GM04503 (cell line): Measurements from ENCODE around the gene SLC51B.
"Not testable (repeated sequence)": the region's sequence is repeated elsewhere in the genome, so short reads cannot be mapped to it uniquely, and the experiment has no call there.

Experiments
- DNase-seq: peaks from one replicate; pipeline ENCODE4 v3.0.0-alpha.2; 2012; ENCODE audit warnings: low read depth

Gene SLC51B

DNA sequence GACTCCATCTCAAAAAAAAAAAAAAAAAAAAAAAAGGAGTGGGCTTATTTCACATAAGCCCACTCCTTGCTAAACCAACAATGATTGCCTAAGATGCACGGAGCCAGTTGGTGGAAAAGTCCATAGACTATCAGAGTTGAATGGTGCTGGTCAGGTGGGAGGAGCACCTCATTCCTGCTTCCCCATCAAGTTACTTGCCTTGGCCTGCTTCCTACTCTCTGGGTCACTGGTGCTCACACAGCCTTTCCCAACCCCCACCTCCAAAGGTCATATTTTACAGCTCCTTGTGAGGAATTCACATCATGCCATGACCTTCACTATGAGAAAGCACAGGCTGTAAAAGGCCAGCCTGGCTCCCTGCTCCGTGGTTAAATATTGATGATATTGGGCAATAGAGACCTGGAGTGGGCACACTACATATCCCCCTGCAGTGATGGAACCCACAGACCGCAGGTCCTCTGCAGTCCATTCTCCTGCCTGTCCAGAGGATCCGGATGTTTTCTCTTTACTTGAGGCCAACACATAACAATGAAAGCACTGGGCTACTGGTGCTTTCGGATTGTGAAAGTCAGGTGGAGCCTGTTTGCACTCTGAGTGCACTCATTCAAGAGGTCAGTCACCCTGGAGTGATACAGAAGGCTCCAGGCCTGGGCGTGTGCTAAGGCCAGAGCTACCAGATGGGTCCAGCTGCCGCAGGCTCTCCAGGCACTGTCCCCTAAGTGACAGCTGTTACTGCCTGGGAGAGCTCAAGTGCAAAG is at the start of gene SLC51B:
Gene SLC51B, plus strand, starts transcription at position 664 of the 758 bp plus-strand sequence. CDS start 4,618 bp downstream, outside the sequence.
- DNase-seq: no peak

DNA sequence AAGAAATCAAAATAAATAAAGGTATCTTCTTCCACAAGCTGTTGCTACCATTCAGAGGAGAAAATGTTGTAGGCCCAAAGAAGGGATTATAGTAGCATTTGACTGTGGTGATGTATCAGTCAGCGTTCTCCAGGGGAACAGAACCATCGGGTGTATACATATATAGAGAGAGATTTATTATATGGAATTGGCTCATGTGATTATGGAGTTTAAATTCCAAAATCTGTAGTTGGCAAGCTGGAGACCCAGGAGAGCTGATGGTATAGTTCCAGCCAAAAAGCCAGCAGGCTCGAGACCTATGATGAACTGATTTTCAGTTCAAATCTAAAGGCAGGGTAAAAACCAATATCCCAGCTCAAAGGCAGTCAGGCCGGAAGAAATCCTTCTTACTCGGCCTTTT is 48.1 kb upstream of the SLC51B start:
- no peak for DNase-seq

DNA sequence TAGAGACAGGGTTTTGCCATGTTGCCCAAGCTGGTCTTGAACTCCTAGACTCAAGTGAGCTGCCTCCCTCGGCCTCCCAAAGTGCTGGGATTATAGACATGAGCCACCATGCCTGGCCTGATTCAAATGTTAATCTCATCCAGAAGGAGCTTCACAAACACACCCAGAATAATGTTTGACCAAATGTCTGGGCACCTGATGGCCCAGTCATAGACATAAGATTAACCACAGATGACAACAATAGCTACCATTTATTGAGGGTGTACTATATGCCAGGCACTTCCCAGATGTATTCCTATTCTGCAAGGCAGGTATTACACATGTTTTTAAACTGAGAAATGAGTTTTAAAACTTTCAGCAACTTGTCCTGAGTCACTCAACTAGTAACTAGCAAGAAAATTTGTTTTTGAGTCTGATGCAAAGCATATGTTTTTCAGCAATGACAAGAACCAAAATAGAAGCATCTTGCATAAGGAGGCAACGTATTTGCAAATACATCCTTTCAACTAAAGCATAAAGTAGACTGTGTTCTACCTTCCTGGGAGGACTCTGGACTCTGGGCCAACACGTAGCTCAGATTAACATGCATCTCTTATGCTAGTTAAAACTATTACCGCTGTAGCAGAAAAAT is 47.3 kb upstream of the SLC51B start:
- DNase-seq: peak; percentile 19

DNA sequence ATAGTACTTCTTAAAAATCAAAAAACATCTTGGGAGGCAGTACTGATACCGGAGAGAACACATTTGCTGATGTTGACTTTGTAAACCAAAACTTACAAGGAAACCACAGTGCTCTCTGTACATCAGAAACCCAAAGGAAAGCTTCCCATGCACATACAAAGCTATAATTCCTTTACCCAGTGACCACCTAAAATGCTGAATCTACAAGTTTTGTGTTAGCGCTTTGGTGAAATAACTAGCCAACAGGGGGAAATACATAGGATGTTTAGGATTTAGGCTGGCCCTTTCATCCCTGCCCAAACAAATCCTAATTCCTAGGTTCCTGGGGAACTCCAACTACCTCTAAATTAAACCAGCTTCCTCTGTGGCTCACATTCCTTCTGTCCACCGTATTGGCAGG is 40.2 kb upstream of the SLC51B start:
- no peak for DNase-seq

DNA sequence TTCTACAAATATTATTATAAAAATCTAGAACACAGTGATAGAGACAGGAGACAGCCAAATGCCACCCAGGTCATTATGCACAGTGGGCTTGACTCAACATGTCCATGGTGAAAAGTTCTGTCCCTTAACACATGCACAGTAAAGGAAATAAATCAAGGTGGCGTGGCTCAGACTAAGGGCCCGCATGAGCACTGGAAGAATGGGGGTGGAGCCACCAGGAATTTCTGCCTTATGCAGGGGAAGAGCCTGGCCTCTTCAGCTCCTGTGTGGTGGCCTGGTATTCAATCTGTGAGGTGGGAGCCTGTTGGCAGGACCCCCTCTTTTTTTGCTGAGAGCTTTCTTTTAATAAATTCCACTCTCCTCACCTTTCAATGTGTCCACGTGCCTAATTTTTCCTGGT is 38.3 kb upstream of the SLC51B start:
- DNase-seq: no peak

DNA sequence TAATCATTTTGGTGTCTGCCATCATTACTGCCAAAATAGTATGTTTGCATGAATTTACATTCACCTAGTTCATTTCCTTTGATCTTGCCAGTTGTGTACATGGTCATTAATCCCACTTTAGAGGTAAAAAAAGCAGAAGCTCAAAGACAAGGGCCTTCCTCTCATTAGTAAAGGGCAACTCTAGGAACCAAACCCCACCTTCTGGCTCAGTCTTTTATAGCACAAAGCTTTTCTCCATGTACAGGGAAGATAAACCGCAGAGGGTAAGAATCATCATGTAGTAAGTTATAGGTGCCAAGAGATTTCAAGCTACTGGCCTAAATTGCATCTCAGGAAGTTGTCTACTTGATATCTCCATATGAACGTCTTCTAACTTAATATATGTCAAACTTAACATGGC is 36.2 kb upstream of the SLC51B start:
- no peak for DNase-seq

DNA sequence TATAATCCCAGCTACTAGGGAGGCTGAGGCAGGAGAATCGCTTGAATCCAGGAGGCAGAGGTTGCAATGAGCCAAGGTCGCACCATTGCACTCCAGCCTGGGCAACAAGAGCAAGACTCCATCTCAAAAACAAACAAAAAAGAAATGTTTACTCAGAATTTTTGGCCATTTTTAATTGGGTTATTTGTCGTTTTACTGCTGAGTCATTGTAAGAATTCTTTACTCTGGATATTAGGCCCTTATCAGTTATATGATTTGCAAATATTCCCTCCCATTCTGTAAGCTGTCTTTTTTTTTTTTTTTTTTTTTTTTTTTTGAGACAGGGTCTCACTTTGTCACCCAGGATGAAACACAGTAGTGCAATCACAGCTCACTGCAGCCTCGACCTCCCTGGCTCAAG is 34.0 kb upstream of the SLC51B start:
- not testable (repeated sequence) for DNase-seq

DNA sequence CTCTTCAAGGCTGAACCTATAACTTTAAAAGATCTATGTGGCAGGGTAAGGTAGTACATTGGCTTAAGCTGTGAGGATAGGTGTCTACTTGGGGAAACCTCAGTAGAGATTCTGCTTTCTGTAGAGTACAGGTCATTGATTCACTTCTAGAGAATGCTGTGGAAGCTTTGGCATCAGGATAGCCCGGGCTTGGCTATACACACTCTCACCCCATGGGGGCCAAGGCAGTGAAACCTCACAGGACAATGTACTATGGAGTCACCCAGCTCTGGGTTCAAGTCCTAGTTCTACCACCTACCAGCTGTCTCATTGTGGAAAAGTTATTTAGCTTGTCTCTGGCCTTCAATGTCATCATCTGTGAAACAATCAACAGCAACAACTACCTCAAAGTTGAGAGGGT is 24.8 kb upstream of the SLC51B start:
- no peak for DNase-seq

DNA sequence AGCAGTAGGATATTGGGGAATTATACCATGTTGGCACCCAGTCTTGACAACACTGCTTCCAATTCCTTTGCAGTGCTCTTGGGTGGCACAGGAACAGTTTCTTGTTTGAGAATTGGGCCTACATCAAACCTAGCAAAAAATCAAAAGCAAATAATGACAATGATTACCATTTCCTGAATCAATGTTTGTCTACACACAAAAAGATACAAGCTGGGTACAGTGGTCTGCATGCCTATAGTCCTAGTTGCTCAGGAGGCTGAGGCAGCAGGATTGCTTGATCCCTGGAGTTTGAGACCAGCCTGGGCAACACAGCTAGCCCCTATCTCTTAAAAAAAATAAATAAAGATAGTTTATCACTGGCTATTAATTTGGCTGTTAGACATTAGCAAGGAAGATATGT is 23.7 kb upstream of the SLC51B start:
- no peak for DNase-seq

DNA sequence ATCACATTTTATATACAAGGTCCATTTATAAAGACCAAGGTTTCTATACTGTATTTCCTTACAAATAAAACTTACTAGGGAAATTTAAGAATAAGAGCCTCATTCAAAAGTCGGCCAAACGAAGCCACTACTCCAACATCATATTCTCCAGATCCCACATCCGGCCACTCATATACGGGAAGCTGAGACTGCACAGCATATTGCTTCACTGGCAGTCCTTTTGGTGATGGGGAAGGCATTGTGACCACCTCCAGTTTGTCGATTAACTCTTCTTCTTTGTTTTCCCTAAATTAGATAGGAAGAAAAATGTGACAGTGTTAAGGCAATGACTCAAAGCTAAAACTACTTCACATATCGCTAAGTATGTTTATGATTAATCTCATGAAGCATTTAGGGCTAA is 18.4 kb upstream of the SLC51B start:
- no peak for DNase-seq

DNA sequence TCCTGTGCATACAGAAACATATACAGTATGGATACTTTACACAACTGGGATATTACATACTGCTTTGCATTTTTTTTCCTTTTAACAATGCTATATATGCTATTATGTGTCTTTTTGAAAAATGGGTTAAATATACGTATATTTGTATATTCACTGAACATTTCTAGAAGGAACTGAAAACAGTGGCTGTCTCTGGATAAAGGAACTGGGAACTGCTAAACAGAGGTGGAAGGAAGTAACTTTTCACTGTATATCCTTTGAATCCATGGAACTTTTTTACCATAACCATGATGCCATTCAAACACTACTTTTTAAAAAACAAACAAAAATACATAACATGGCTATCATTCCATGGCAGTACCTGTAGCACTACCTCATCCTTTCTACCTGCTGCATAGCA is 17.6 kb upstream of the SLC51B start:
- DNase-seq: no peak

DNA sequence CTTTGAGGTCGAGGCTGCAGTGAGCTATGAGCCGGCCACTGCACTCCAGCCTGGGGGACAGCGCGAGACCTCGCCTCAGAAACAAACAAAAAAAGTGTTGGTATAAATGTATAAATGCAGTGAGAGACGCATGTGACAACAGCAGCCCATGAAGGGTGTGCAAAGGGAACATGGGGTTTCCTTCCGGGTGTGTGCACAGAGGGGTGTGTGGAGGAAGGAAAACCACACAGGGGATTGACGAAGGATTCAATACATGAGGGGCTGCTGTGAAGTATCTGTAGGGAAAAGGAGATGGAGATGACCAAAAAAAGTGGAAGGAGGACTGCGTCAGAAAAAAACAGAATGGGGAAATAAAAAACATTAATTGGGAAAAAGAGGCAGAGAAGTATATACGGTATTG is 16.8 kb upstream of the SLC51B start:
- DNase-seq: no peak

DNA sequence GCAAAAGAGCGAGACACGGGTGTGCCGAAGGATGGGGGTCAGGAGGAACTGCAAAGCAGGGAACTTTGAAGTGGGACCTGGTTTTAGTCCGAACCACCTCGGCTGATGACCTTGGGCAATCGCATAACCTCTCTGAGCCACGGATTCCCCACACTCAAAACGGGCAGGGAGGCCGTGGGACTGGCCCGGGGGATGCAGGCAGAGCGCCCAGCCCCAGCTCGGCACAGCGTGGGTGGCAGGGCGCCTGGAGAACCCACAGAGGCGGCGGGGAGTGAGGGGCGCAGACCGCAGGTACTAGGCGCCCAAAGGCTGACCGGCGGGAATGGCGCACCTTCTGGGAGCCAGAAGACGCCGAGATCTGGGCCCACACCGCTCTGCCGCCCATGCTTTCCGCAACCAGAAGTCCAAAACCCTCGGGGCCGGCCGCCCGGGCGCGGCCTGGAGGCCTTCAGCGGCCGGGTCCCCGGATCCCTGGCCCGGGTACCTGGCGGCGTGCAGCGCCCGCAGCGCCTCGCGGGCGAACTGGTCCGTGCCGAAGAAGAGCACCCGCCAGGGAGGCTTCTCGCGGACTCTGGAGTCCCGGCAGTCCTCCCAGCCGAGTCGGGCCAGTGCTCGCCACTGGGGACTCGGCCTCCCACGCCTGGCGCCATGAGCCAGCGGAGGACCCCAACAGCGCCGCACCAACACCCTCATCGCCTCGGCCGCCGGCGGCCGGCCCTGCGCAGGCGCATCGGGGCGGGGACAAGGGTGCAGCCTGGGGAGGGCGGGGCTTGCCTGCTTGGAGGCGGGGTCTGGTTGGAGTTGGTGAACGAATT is 16.1 kb upstream of the SLC51B start, which contains the start of gene MTFMT:
Gene MTFMT, minus strand, starts transcription at position 719 of the 815 bp plus-strand sequence. Its CDS starts 26 bp downstream, at position 693.
- peak; percentile 9 for DNase-seq

DNA sequence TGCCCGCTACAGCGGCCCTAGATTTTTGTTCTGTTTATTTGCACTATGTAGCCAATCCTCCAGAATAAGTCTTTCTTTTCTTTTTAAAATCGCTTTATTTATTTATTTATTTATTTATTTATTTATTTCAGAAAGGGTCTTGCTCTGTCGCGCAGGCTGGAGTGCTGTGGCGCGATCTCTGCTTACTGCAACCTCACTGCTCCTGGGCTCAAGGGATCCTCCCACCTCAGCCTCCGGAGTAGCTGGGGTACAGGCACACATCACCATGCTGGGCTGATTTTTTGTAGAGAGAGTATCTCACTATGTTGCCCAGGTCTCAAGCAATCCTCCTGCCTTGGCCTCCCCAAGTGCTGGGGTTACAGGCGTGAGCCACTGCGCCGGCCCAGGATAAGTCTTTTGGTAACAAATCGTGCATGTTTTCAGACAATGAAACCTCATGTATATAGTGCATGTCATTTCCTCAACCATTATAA is 15.4 kb upstream of the SLC51B start:
- DNase-seq: no peak

DNA sequence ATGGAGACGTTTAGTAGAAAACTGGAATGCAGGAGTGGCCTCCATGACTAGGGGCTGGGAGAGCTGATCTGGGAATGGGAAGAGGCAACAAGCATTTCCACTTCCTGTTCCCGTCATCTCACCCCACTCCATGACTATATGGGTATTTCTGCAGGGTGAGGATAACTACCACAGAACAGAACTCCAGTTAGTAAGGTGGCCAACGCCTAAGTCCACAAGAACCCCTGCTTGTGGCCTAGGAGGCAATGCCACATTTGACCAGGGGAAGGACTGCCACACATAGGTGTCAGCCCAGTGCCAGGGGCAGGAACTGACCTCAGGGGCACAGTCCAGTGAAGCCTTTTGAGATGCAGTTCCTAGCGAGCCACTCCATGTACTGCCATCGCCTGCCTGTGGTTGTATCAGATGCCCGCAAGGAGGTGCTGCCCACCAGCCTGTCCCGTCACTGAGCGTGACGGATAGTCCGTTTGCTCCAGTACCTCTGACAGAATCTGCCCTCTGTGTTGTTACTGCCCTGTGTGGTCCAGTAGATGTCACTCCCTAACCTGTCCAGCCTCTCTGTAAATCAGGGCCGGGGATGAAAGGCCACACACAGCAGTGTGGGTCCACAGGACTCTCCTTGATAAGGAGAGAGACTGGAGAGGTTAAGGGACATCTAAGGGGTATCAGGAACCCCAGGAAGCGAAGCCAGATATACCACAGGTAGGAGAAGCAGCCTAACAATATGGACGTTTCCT is 12.2 kb upstream of the SLC51B start:
- no peak for DNase-seq

DNA sequence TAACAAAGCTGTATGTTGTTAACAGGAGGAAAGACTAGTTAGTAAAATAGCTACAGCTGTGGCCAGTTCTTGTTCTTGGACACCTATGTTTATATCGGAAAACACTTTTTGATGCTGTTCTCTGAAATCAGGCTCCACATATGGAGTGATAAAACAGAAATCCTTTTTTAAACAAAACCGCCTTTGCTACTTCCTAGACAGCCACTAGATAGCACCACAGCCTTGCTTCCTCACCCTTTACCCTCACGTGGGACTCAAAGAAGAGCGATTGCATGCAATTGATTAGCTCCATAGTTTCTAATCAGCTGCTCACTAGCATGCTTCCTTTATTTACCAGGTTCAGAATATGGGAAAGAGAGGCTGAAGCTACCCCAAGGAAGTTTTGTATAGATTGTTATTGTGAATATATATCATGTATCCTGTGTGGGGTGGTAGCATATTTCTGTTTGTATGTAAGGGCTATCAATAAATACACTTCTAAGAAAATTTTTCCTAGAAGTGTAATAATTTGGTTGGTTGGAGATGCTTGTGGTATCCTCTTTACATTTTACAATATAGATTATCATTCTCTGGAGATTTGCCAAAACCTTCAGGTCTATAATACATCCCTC is 11.4 kb upstream of the SLC51B start:
- DNase-seq: no peak

DNA sequence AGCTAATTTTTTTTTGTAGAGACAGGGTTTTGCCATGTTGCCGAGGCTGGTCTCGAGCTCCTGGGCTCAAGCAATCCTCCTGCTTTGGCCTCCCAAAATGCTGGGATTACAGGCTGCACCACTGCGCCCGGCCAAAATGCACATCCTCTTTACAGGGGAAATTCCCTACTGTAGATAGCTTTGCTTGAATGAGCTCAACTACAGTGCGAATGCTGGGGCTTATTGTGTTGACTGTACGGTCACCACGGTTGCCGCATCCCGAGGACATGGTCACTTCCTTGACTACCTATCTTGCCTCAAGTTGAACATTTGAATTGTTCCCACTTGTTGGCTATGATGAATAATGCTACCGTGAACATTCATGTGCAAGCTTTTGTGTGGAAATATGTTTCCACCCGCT is 10.5 kb upstream of the SLC51B start:
- DNase-seq: no peak

DNA sequence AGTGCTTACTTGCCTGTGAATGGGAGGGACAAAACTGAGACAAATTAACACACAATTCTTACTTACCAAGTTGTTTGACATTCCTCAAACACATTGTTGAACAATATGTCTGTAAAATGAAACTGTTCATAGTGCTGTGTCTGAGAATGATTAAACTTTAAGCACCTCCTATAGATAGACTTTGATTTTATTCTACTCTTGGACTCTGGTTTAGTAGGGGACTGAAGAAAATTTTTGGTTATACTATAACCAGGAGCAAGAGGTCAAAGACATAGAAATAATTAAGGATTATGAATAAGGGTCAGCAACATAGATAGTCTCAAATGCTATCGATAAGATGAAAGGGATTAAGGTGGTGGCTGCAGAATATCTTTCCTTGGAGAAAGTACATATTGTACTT is 7.9 kb upstream of the SLC51B start:
- no peak for DNase-seq

DNA sequence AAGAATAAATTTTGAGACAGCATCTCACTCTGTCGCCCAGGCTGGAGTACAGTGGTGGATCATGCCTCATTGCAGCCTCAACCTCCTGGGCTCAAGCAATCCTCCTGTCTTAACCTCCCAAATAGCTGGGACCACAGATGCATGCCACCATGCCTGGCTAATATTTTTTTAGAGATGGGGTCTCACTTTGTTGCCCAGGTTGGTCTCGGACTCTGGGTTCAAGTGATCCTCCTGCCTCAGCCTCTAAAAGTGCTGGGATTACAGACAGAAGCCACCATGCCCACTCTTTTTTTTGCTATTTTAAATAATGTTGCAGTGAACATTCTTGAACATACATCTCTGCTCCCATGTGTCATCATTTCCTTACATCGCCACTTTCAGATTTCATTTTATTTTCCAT is 6.8 kb upstream of the SLC51B start:
- no peak for DNase-seq

DNA sequence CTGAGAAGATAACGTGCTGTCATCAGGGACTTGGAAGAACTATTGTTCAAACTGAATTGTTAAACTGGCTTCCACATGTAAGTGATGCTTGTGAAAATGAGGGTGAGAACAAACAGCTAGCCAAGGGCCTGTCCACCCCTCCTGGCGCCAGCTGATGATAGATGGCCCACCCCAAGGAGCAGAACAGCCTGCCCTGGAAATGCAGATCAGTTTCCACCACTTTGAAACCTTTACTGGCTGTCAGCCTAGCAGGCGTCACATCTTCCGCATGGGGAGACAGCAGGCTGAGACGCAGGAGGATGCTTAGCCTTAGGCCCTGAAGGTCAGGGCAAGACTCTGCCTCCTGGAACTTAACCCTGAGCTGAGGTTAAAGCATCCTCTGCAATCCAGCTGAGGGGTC is 6.4 kb upstream of the SLC51B start:
- no peak for DNase-seq

DNA sequence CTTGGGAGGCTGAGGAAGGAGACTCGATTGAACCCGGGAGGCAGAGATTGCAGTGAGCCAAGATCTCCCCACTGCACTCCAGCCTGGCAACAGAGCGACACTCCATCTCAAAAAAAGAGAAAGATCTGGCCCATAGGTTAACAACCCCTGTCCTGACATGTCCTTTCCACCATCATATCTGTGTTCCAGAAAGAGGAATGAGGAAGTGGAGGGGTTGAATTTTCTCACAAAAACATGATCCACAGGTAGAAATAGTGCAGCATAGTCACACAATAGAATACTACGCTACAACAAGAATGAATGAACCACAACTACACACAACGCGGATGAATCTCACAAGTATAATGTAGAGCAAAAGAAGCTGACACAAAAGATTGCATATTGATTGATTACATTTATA is 4.7 kb upstream of the SLC51B start:
- DNase-seq: no peak

DNA sequence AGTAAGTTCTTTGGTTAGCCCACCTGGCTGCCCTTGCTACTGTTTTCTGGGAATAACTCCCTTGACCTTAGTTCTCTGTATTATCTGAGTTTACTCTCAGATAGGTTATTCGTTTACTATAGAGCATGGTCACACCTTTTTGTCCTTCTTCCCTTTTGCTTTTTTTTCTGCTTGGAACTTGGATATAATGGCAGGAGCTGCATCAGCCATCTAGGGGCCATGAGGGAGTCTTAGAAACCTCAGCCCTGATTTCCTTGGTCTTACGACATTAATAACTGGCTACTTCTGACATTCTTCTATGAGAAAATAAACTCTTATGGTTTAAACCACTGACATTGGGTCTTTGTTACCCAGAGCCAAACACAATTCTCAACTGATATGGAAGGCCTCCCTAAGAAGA is 3.4 kb upstream of the SLC51B start:
- no peak for DNase-seq
